Measurements from ENCODE around the gene BBX. TPM values are rescaled to one million over a fixed set of nuclear protein-coding genes. Genes with fewer than 3 reads are reported as not detected.
"Not testable (repeated sequence)": the region's sequence is repeated elsewhere in the genome, so short reads cannot be mapped to it uniquely, and the experiment has no call there.

Gene BBX
- total RNA-seq, 1 donor from 2014 or later: 56.0 TPM

- DNase-seq: peak; percentile 57
These were observed 20.9 kb downstream of the BBX start for GRCh38 chr3:107543666-107544065.

- no peak for DNase-seq
These were observed 22.9 kb downstream of the BBX start for GRCh38 chr3:107545680-107546120.

GRCh38 chr3:107548601-107549000, 25.8 kb downstream of the BBX start:
- no peak for DNase-seq

GRCh38 chr3:107555359-107555758, 32.6 kb downstream of the BBX start:
- DNase-seq: no peak

DNA sequence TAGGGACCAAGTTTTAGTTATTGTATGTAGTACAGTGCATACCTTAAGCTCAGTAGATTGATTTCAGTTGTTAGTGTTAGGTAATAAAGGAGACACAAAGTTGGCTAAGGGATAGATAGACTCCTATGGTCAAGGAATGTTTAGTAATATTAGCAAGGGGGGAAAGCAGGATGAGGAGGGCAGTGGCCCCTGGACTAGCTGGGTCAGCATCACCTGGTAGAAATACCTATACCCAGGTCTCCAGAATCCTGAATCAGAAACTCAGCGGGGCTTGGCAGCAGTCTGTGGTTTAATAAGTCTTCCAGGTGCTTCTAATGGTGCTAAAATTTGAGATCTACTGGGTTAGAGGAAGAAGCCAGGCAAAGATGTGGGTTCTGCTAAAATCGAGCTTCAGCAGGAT, 35.0 kb downstream of the BBX start:
- DNase-seq: no peak

- no peak for DNase-seq
These were observed 37.4 kb downstream of the BBX start for GRCh38 chr3:107560166-107560565.

DNA sequence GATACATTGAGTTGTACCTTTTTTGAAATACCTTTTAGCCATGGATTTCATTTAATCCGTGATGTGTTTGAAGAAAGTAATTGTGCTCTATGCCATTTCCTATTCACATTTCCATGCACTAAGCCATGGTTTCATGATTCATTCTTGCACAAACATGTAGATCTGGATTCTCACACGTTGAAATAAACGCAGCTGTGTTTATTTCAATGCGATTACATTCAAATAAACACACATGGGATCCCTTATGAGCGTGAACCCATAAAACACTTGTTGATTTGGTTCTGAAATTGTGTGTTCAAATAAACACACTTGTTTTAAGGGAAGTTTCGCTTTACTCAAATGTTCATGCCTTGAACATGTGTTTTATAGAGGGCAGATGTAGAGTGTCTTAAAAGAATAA, 39.2 kb downstream of the BBX start:
- DNase-seq: no peak

DNA sequence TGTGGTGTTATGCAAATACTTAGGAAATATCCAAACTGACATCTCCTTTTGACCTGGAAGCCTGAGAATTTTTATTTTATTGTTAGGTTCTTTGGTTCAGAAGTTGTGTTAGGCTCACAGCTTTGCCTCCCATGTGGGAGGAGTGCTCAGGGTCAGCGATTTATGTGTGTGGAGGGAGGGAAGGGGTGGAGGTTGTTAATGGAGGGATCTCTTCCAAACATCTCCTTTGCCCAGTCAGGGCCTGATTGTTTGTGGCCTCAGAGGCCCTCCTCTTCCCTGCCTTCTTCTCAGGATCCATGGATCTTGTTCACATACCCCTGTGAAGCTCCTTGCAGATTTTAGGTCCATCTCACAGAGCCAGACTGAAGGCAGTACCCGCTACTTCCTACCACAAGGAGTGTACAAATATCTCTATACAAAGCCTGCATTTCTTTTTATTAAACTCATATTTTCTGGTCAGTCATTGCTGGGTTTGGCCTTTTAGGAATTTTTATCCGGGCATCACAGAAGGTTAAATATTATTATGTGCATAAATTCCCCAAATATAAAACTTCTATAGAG, 40.3 kb downstream of the BBX start:
- DNase-seq: no peak

GRCh38 chr3:107565244-107565643, 42.5 kb downstream of the BBX start:
- not testable (repeated sequence) for DNase-seq

- not testable (repeated sequence) for DNase-seq
These were observed 48.3 kb downstream of the BBX start for GRCh38 chr3:107571089-107571488.

- DNase-seq: not testable (repeated sequence)
These were observed 48.7 kb downstream of the BBX start for GRCh38 chr3:107571492-107571891.

DNA sequence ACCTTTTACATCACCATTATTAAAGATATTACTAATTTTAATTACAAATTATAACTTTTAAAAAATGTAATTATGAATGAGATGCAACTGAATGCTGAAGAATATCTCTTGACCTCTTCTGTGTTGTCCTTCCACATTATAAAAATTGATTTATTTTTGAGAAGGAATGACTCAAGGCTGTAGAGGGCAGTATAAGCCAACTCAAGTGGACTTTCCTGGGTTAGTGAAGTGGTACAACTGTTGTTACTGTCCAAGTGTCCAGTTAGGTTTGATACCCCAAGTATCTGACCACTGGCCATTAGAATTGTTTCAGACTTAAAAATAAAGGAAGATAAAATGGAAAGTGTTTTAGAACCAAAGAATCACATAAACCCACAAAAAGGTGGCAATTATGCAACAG, 51.9 kb downstream of the BBX start:
- DNase-seq: peak; percentile 77

GRCh38 chr3:107578091-107578490, 55.3 kb downstream of the BBX start:
- DNase-seq: peak; percentile 57

GRCh38 chr3:107578523-107578922, 55.8 kb downstream of the BBX start:
- no peak for DNase-seq

DNA sequence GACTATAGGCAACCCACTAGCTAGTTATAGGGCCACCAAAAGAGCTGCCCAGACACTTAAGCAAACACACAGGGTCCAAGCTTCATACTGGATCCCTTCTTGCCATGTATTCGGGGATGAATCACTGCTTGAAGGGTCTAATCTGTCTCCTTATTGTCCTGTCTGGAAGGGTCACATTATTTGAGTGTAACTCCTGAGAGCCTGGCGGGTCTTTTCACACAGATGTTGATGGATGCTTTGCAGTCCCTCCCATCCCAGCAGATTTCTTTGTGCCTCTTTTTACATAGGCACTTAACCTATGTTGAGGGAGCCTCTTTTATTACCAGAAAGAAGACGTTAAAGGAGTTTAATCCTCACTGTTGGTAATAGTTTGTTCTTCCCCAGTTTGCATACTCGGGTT, 56.6 kb downstream of the BBX start:
- DNase-seq: no peak

GRCh38 chr3:107581230-107581629, 58.5 kb downstream of the BBX start:
- DNase-seq: no peak

DNA sequence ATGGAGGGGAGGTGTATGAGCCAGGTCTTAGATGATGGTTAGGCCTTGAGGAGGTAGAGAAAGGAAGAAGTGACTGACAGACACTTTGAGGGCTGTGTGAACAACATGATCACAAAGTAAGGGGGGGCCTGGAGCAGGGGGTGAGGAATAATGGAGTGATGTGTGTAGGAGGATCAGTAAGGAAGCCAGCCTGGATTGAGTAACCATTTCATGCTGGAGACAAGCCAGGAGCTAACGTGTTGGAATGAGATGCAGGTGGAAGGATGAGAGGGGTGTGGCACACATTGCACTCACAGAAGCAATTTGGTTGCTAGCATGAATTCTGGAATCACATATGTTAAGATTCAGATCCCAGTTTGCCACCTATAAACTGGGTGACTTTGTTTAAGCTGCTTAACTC, 65.5 kb downstream of the BBX start:
- no peak for DNase-seq

- DNase-seq: no peak
These were observed 66.7 kb downstream of the BBX start for GRCh38 chr3:107589454-107589853.

GRCh38 chr3:107590786-107591185, 68.0 kb downstream of the BBX start:
- DNase-seq: peak; percentile 67

DNA sequence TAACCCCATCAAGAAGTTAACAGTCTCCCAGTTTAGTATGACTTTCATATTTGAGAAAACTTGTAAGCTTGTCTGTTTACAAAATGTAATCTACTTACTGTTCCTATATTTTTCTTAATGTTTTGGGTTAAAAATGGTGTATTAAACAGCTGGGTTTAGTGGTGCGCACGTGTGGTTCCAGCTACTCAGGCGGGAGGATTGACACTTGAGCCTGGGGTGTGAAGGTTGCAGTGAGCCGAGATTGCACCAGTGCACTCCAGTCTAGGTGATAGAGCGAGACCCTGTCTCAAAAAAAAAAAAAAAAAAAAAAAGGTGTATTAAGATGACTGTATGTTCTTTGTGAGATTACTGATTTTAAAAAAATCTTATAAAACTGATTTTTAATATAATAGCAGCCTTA, 69.3 kb downstream of the BBX start:
- no peak for DNase-seq

DNA sequence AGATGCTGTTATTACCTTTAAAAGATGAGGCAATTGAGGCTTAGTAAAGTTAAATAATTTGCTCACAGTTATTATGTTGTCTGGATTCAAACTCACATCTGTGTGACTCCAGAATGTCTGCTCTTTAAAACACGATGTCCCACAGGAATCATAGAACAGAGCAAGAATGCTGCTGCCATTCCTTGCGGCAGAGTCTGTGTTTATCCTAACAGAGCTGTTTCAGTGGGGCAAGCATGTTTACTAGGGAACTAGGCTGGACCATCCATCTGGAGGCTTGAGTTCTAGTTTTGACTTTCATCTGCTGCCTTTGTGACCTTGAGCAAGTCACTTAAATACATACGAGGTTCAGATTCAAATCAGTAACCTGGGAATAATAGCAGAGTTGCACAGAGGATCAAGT, 72.1 kb downstream of the BBX start:
- DNase-seq: no peak

DNA sequence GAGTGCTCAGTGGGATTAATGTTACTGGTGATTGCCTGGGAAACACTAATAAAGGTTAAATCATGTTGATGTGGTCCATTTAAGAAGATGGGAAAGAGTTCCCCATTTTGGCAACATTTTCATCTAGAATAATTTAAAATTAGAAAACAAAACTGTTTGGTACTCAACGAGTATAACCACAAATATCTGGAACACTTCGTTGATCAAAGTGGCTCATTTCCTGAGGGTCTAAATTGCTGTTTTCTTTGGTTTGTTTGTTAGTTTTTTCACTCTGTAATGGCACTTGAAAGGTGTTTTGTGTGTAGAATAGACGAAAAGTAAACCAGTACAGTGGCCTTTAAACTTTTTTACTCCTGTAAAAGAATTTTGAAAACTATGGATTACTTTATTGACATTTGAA, 73.9 kb downstream of the BBX start:
- DNase-seq: no peak

- DNase-seq: peak; percentile 74
These were observed 76.4 kb downstream of the BBX start for GRCh38 chr3:107598926-107599771.

- peak; percentile 38 for DNase-seq
These were observed 77.0 kb downstream of the BBX start for GRCh38 chr3:107599772-107600145.

Data from dermis blood vessel endothelial cell (primary cell).